ENCODE results near the gene SPTBN4. TPM values are rescaled to one million over a fixed set of nuclear protein-coding genes. Genes with fewer than 3 reads are reported as not detected.

Gene SPTBN4
- total RNA-seq, 1 experiment from 2014 or later = 1.9 TPM

DNA sequence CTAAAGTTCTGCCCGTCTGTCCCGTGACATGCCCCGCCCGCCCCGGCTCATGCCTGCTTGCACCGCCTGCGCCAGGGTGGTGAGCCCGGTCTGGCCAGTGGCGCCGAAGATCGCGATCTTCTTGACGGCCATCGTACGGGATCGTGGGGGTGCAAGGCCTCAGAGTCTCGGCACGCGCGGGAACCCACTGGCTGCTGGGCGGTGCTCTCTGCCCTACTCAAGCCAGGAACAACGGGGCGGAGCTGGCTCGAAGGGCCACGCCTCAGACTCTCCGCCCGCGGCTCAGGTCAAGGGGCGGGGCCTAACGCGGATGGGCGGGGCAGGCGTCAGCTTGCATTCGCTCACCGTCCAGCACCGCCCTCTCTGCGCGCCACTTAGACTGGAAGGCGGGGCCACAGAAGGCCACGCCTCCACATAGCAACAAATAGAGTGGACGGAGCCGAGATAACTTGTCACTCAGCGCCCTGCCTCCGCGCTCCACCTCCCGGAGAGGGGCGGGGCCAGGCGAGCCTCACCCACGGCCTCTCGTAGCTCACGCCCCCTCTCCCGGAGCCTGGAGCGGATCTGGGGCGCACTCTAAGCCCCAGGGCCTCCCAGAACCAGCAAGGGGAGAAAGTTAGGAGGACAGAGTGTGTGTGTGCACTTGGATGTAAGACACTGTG lies 1.1 kb upstream of the SPTBN4 start, which contains the start of gene BLVRB:
Gene BLVRB, minus strand, starts transcription at position 189 of the 662 bp plus-strand sequence. Its CDS starts 57 bp downstream, at position 132.
- H3K36me3 ChIP-seq (ENCODE audit: low read depth, low read length) = no peaks in the 10 kb centered on the region
- H3K4me3 ChIP-seq (ENCODE audit: low read length) = peak within 1 kb of the TSS; percentile 89
- peak within 1 kb of the TSS; percentile 86 for H2AFZ ChIP-seq (ENCODE audit: low read length)
- peak within 1 kb of the TSS; percentile 76 for H3K9ac ChIP-seq (ENCODE audit: low read length)
- H3K79me2 ChIP-seq (ENCODE audit: low read length) = peaks cover 20% of the 10 kb centered on the region
- ChIA-PET CTCF (interaction anchor here (0.6 to 2.6 kb wide), 3 partner anchors 56 to 137 kb away, joined by 8 to 18 read pairs (median 11); no protein-coding TSS in a partner anchor), POLR2A (ENCODE audit: unreplicated experiment) (interaction anchor here (0.5 to 1.0 kb wide), 7 partner anchors 26 to 672 kb away, joined by 3 to 9 read pairs (median 4); partner anchors contain the start of gene ITPKC)
- peak within 1 kb of the TSS; percentile 70 for H3K27ac ChIP-seq (ENCODE audit: low read length)
- no peak for TF ChIP-seq EZH2phosphoT487 (IDR thresholded peaks at IDR 0.05; ENCODE audit: borderline replicate concordance, low read length)
- TF ChIP-seq EZH2 (IDR thresholded peaks at IDR 0.05; ENCODE audit: low read length, unreplicated experiment) = no peak
- peak within 1 kb of the TSS; percentile 91 for H3K4me2 ChIP-seq (ENCODE audit: low read length)
- H3K4me1 ChIP-seq (ENCODE audit: insufficient read depth, low read length) = peaks cover 20% of the 10 kb centered on the region
- no peaks in the 10 kb centered on the region for H3K9me2 ChIP-seq (replicated peaks; ENCODE audit: low read length)
- ATAC-seq = peak; percentile 85
- intact Hi-C loops (cut with micrococcal nuclease) = loop anchor here (2.0 kb wide), 1 partner anchor 133 kb away; no protein-coding TSS in a partner anchor
- no peaks in the 10 kb centered on the region for H3F3A ChIP-seq (ENCODE audit: low read length, unreplicated experiment)
- DNase-seq = peak; percentile 99
- no TSS peak for BruUV-seq (replicated peaks)
- H3K27me3 ChIP-seq (ENCODE audit: low read length) = no peaks in the 10 kb centered on the region
- no peaks in the 10 kb centered on the region for H4K20me1 ChIP-seq (ENCODE audit: low read length)
- H3K9me3 ChIP-seq (ENCODE audit: low read length) = no peaks in the 10 kb centered on the region

DNA sequence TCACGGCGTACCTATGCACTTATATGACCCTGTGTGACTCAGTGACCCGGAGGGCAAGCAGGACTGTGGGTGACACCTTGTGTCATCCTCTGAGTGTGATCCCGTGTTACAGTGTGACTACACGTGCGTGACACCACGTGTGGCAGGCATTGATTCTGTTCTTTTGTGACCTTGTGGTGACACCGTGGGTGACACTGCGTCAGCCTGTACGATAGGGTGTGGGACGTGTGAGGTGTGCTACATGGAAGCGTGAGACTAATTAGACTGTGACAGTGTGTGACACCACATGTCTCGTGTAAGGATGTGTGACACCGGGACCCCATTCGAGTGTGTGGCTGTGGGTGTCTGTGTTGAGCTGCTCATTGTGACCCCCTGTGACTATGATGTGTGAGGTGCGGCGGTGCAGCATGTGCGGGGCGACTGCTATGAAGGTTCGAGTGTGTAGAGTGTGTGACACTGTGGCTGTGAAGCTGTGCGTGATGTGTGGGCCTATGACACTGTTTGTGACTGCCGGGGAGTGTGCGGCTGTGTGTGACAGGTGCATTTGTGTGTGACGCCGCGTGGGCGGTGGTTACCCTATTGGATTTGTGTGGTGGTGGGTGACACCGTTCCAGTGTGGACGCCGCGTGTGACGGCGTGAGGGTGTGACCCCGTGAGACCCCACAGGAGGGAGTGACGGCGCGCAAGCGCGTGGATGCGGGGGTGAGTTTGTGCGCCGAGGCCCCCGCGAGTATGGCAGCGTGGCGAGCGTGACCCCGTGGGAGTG lies 399 bp upstream of the SPTBN4 start:
- no peak for ATAC-seq
- TSS peak; percentile 69 for BruUV-seq (replicated peaks)

DNA sequence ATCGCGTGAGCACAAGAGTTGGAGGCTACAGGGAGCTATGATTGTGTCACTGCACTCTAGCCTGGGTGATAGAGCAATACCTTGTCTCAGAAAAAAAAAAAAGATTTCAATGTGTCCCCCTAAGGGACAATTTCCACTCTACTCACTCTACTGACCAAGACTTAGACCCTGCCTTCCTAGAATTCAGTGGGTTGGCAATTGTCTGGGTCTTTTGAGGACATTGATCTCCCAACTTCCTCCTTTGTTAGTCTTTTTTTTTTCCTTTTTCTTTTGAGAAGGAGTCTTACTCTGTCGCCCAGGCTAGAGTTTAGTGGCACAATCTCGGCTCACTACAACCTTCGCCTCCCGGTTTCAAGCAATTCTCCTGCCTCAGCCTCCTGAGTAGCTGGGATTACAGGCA lies 2.2 kb downstream of the SPTBN4 start:
- no TSS peak for BruUV-seq (replicated peaks)
- Histone ChIP-seq H3K27ac (ENCODE audit: low read length) (no peak overlapping the region), H3K9me2 (replicated peaks; ENCODE audit: low read length) (no peaks in the 10 kb centered on the region), H3K9me3 (ENCODE audit: low read length) (no peaks in the 10 kb centered on the region), H3K9ac (ENCODE audit: low read length) (no peak overlapping the region), H3F3A (ENCODE audit: low read length, unreplicated experiment) (no peaks in the 10 kb centered on the region), H3K4me1 (ENCODE audit: insufficient read depth, low read length) (peaks cover 15% of the 10 kb centered on the region), H3K27me3 (ENCODE audit: low read length) (no peaks in the 10 kb centered on the region), H3K4me3 (ENCODE audit: low read length) (no peak overlapping the region), H3K79me2 (ENCODE audit: low read length) (peaks cover 11% of the 10 kb centered on the region), H2AFZ (ENCODE audit: low read length) (no peak overlapping the region), H3K36me3 (ENCODE audit: low read depth, low read length) (no peaks in the 10 kb centered on the region), H3K4me2 (ENCODE audit: low read length) (no peak overlapping the region), H4K20me1 (ENCODE audit: low read length) (no peaks in the 10 kb centered on the region)
- POLR2A ChIA-PET (ENCODE audit: unreplicated experiment) = no interaction called here
- intact Hi-C loops (cut with micrococcal nuclease) = no loop called here
- no peak for TF ChIP-seq EZH2phosphoT487 (IDR thresholded peaks at IDR 0.05; ENCODE audit: borderline replicate concordance, low read length)
- TF ChIP-seq, protein P1, sequence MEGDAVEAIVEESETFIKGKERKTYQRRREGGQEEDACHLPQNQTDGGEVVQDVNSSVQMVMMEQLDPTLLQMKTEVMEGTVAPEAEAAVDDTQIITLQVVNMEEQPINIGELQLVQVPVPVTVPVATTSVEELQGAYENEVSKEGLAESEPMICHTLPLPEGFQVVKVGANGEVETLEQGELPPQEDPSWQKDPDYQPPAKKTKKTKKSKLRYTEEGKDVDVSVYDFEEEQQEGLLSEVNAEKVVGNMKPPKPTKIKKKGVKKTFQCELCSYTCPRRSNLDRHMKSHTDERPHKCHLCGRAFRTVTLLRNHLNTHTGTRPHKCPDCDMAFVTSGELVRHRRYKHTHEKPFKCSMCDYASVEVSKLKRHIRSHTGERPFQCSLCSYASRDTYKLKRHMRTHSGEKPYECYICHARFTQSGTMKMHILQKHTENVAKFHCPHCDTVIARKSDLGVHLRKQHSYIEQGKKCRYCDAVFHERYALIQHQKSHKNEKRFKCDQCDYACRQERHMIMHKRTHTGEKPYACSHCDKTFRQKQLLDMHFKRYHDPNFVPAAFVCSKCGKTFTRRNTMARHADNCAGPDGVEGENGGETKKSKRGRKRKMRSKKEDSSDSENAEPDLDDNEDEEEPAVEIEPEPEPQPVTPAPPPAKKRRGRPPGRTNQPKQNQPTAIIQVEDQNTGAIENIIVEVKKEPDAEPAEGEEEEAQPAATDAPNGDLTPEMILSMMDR (conservative IDR thresholded peaks at IDR 0.05; ENCODE audit: low read depth, low read length) = no peak
- TF ChIP-seq EZH2 (IDR thresholded peaks at IDR 0.05; ENCODE audit: low read length, unreplicated experiment) = no peak
- no peak for ATAC-seq
- no peak for DNase-seq
- CTCF ChIA-PET = no interaction called here

More for the DNA sequence above, 399 bp upstream of the SPTBN4 start:
- TF ChIP-seq, protein P1 (conservative IDR thresholded peaks at IDR 0.05; ENCODE audit: low read depth, low read length) = no peak
- TF ChIP-seq EZH2 (IDR thresholded peaks at IDR 0.05; ENCODE audit: low read length, unreplicated experiment) = no peak
- no peak for TF ChIP-seq EZH2phosphoT487 (IDR thresholded peaks at IDR 0.05; ENCODE audit: borderline replicate concordance, low read length)
- no peak overlapping the region for H3K27ac ChIP-seq (ENCODE audit: low read length)
- ChIA-PET CTCF (interaction anchor here (1.4 to 2.6 kb wide), 2 partner anchors 55 to 137 kb away, joined by 8 to 18 read pairs; no protein-coding TSS in a partner anchor), POLR2A (ENCODE audit: unreplicated experiment) (interaction anchor here (0.5 to 1.0 kb wide), 4 partner anchors 45 to 251 kb away, joined by 3 to 9 read pairs (median 4); partner anchors contain the start of gene ITPKC)
- H3K4me3 ChIP-seq (ENCODE audit: low read length) = peak overlapping the region; percentile 89
- no peaks in the 10 kb centered on the region for H4K20me1 ChIP-seq (ENCODE audit: low read length)
- no peaks in the 10 kb centered on the region for H3K9me3 ChIP-seq (ENCODE audit: low read length)
- H3K9me2 ChIP-seq (replicated peaks; ENCODE audit: low read length) = no peaks in the 10 kb centered on the region
- no peak overlapping the region for H3K9ac ChIP-seq (ENCODE audit: low read length)
- peak overlapping the region; percentile 91 for H3K4me2 ChIP-seq (ENCODE audit: low read length)
- H3K36me3 ChIP-seq (ENCODE audit: low read depth, low read length) = no peaks in the 10 kb centered on the region
- H3K4me1 ChIP-seq (ENCODE audit: insufficient read depth, low read length) = peaks cover 20% of the 10 kb centered on the region
- no peaks in the 10 kb centered on the region for H3F3A ChIP-seq (ENCODE audit: low read length, unreplicated experiment)
- peak overlapping the region; percentile 78 for H2AFZ ChIP-seq (ENCODE audit: low read length)
- intact Hi-C loops (cut with micrococcal nuclease) = no loop called here
- DNase-seq = no peak
- peaks cover 17% of the 10 kb centered on the region for H3K79me2 ChIP-seq (ENCODE audit: low read length)
- no peaks in the 10 kb centered on the region for H3K27me3 ChIP-seq (ENCODE audit: low read length)
